HT1080 (cell line): Measurements from ENCODE around the gene OPCML. TPM values are rescaled to one million over a fixed set of nuclear protein-coding genes. Genes with fewer than 3 reads are reported as not detected.

ENCODE experiments used
- DNase-seq: peaks from one replicate; pipeline ENCODE4 v3.0.0-alpha.2; 2015; ENCODE audit warnings: low read depth
- total RNA-seq: library from RNA; depleted of rRNA; stranded (reverse); fragments of >200 nt; shearing (Covaris generic); gene quantifications from 2 replicates; pipeline ENCODE4 v1.2.3, GENCODE V29; 2014

The OPCML gene
- total RNA-seq, 1 experiment from 2014 or later = 0.13 TPM

GRCh38 chr11:132993991-132994502, 538.3 kb downstream of the OPCML start:
- no peak for DNase-seq

- peak; percentile 31 for DNase-seq
Observed at GRCh38 chr11:132992838-132993631, 539.3 kb downstream of the OPCML start.

GRCh38 chr11:132988411-132988810, 543.9 kb downstream of the OPCML start:
- DNase-seq = no peak

- DNase-seq = peak; percentile 6
Observed at GRCh38 chr11:132987936-132988335, 544.4 kb downstream of the OPCML start.

GRCh38 chr11:132983641-132983978, 548.7 kb downstream of the OPCML start:
- DNase-seq = no peak

GRCh38 chr11:132982772-132983640, 549.3 kb downstream of the OPCML start:
- DNase-seq = no peak

GRCh38 chr11:132981131-132981956, 551.0 kb downstream of the OPCML start:
- DNase-seq = peak; percentile 8

GRCh38 chr11:132980670-132981069, 551.6 kb downstream of the OPCML start:
- no peak for DNase-seq

GRCh38 chr11:132977746-132978145, 554.6 kb downstream of the OPCML start:
- no peak for DNase-seq

GRCh38 chr11:132977241-132977640, 555.1 kb downstream of the OPCML start:
- DNase-seq = no peak

GRCh38 chr11:132976115-132976514, 556.2 kb downstream of the OPCML start:
- no peak for DNase-seq

- DNase-seq = no peak
Observed at GRCh38 chr11:132973686-132974085, 558.6 kb downstream of the OPCML start.

GRCh38 chr11:132972565-132972964, 559.7 kb downstream of the OPCML start:
- no peak for DNase-seq

- DNase-seq = no peak
Observed at GRCh38 chr11:132971351-132971750, 561.0 kb downstream of the OPCML start.

GRCh38 chr11:132969892-132970291, 562.4 kb downstream of the OPCML start:
- no peak for DNase-seq

GRCh38 chr11:132962041-132962440, 570.3 kb downstream of the OPCML start:
- DNase-seq = peak; percentile 82

GRCh38 chr11:132961453-132961852, 570.8 kb downstream of the OPCML start:
- DNase-seq = no peak

GRCh38 chr11:132960273-132961078, 571.8 kb downstream of the OPCML start:
- DNase-seq = no peak

GRCh38 chr11:132959693-132960092, 572.6 kb downstream of the OPCML start:
- DNase-seq = no peak

GRCh38 chr11:132957881-132958280, 574.4 kb downstream of the OPCML start:
- DNase-seq = no peak

- no peak for DNase-seq
Observed at GRCh38 chr11:132948252-132948651, 584.0 kb downstream of the OPCML start.
